GM13977 (cell line): ENCODE results near the gene COL4A4.

Source experiments
- DNase-seq: peaks from one replicate; pipeline ENCODE4 v3.0.0; 2012; ENCODE audit warnings: low spot score
- CTCF ChIP-seq: IDR thresholded peaks from 2 replicates; pipeline ENCODE4 v1.5.1; 2012; ENCODE audit warnings: mild to moderate bottlenecking, control low read depth; ENCODE audit not compliant: insufficient read depth; ENCODE audit errors: extremely low read depth, missing control alignments
- in situ Hi-C: fragments of 300-500 bp; cut with MboI; formaldehyde crosslinking; loops from one replicate; pipeline ENCODE4 v1.12.0; 2022; ENCODE audit warnings: low sequenced_read_pairs, low pct_unique_long_range_greater_than_20kb, mixed read lengths, inconsistent platforms; ENCODE audit not compliant: unreplicated experiment

The COL4A4 gene

GRCh38 chr2:227029426-227030105 is 134.4 kb downstream of the COL4A4 start:
- TF ChIP-seq CTCF = no peak
- DNase-seq = no peak
- in situ Hi-C loops = no loop called here

- TF ChIP-seq CTCF = no peak
- in situ Hi-C loops = no loop called here
- DNase-seq = no peak
These were observed 138.5 kb downstream of the COL4A4 start for GRCh38 chr2:227025510-227025909.

GRCh38 chr2:227022608-227023007 is 141.4 kb downstream of the COL4A4 start:
- TF ChIP-seq CTCF = no peak
- DNase-seq = no peak
- in situ Hi-C loops = no loop called here

- in situ Hi-C loops = no loop called here
- TF ChIP-seq CTCF = no peak
- no peak for DNase-seq
These were observed 143.6 kb downstream of the COL4A4 start for GRCh38 chr2:227020416-227020815.

- DNase-seq = no peak
- in situ Hi-C loops = no loop called here
- no peak for TF ChIP-seq CTCF
These were observed 147.1 kb downstream of the COL4A4 start for GRCh38 chr2:227016894-227017293.

DNA sequence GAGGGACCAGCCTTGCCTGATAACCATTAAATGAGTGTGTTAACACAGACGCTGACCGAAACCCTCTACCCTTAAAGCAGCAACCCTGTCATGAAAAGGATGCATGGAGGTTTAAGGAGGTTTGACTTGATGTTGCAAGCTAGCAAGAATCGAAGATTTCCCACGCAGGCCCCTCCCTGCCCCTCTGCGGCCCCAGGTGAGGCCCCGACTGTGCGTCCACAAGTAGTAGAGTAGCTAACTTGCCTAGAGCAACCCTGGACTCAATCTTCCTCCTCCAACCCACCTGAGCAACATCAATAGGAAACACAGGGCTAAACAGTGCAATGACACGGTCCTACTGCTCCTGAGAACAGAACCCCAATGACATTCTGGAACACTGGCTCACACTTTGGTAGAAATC is 150.1 kb downstream of the COL4A4 start:
- DNase-seq = no peak
- no peak for TF ChIP-seq CTCF
- in situ Hi-C loops = no loop called here
